Left ventricle myocardium inferior (tissue), 1 donor: ENCODE results near the gene KCNQ1. TPM values are rescaled to one million over a fixed set of nuclear protein-coding genes. Genes with fewer than 3 reads are reported as not detected.
A peak's percentile ranks its signal among the peaks of the same experiment; 100 is the strongest.

Experiments
- DNase-seq: peaks from one replicate; pipeline ENCODE4 v3.0.0-alpha.2; 2020
- H3K27ac ChIP-seq: fragments of 200-600 bp; replicated peaks from 2 replicates; pipeline ENCODE4 v1.8.0; 2021
- H3K27me3 ChIP-seq: fragments of 200-600 bp; 2 replicates; pipeline ENCODE4 v1.8.0; 2021; ENCODE audit warnings: low read depth
- H3K36me3 ChIP-seq: fragments of 200-600 bp; 2 replicates; pipeline ENCODE4 v1.8.0; 2021
- H3K4me1 ChIP-seq: fragments of 200-600 bp; 2 replicates; pipeline ENCODE4 v1.8.0; 2021
- H3K4me3 ChIP-seq: fragments of 200-600 bp; 2 replicates; pipeline ENCODE4 v1.8.0; 2021; ENCODE audit warnings: mild to moderate bottlenecking, moderate library complexity
- H3K9me3 ChIP-seq: fragments of 200-600 bp; replicated peaks from 2 replicates; pipeline ENCODE4 v1.8.0; 2021
- intact Hi-C: fragments of 100-400 bp; cut with micrococcal nuclease; formaldehyde crosslinking; loops from one replicate; pipeline ENCODE4 v1.11.0; 2022
- total RNA-seq: library from RNA; stranded (reverse); fragmentation: NEBNext Ultra II Directional; extraction: Animal tissue kit (Norgen Biotek cat#: 25700); gene quantifications from one replicate; pipeline ENCODE4 v1.2.1, GENCODE V29; 2021
- TF ChIP-seq, protein P1 (sequence below): fragments of 200-600 bp; IDR thresholded peaks from 2 replicates; pipeline ENCODE4 v1.8.0; 2021; ENCODE audit warnings: antibody characterized with exemption, mild to moderate bottlenecking, borderline replicate concordance
- donor health status: DM: no; HTN: yes; CAD: no; lungs with severe emphysema.

The KCNQ1 gene
- total RNA-seq, 1 donor from 2014 or later: 41.8 TPM

DNA sequence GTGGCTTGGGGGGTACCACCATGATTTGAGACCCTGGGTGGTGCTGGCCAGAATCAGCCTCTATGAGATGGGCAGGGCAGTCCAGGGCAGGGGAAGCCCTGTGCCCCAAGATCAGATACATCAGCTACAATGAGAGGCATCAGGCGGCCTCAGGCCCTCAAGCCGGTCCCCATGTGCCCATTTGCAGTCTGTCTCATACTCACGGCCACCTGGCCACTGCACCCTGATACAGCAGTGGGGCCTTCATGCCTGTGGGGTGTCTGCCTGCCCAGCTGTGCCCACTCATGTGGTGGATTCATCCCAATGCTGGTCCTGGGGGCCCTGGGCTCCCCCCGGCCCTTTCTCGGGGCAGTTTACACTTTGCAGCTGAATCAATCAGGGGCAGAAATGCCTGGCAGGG is 297.4 kb downstream of the KCNQ1 start:
- peak; percentile 4 for DNase-seq
- intact Hi-C loops: no loop called here
- H3K4me3 ChIP-seq: no peak overlapping the region
- H3K36me3 ChIP-seq: no peaks in the 10 kb centered on the region
- TF ChIP-seq, protein P1, sequence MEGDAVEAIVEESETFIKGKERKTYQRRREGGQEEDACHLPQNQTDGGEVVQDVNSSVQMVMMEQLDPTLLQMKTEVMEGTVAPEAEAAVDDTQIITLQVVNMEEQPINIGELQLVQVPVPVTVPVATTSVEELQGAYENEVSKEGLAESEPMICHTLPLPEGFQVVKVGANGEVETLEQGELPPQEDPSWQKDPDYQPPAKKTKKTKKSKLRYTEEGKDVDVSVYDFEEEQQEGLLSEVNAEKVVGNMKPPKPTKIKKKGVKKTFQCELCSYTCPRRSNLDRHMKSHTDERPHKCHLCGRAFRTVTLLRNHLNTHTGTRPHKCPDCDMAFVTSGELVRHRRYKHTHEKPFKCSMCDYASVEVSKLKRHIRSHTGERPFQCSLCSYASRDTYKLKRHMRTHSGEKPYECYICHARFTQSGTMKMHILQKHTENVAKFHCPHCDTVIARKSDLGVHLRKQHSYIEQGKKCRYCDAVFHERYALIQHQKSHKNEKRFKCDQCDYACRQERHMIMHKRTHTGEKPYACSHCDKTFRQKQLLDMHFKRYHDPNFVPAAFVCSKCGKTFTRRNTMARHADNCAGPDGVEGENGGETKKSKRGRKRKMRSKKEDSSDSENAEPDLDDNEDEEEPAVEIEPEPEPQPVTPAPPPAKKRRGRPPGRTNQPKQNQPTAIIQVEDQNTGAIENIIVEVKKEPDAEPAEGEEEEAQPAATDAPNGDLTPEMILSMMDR: no peak
- H3K4me1 ChIP-seq: peaks cover 24% of the 10 kb centered on the region
- H3K9me3 ChIP-seq: no peaks in the 10 kb centered on the region
- H3K27me3 ChIP-seq: no peaks in the 10 kb centered on the region
- H3K27ac ChIP-seq: no peak overlapping the region

DNA sequence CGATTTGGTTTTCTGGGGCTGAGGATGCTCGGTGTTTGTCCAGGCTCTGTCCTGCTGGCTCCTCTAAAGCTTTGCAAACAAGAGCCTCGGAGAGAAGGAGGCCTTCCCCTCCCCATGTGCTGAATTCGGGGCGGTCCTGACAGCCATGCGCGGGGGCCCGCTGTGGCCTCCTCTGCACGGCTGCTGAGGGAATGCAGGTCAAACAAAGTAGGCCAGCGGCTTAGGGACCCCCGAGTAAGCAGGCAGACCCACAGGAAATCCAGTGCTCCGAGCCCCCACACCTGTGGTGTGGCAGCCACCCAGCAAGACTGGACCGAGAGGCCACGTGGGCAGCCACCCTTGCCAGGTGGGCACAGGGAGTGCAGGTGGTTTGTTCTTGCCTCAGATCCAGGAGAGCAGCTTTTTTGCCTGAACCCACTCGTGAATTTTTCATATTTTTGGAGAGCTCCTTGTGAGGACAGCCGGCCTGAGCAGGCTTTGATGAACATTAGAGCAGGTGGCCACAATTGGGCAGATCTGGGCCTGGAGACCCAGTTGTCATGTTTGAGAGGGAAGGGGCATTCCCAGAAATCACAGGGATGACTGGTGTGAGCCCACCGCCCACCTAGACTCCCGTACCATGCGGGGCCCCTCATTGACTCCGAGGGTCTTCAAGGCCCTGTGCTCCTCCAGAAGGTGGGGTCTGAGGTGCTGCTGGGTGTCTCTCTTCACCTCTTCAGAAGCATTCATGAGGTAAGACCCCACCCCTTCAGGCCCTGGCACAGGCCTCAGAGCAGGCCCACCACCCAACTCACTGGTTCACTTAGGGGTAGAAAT is 298.0 kb downstream of the KCNQ1 start:
- Histone ChIP-seq H3K27me3 (no peaks in the 10 kb centered on the region), H3K4me1 (peaks cover 20% of the 10 kb centered on the region), H3K36me3 (no peaks in the 10 kb centered on the region), H3K27ac (no peak overlapping the region), H3K4me3 (no peak overlapping the region), H3K9me3 (no peaks in the 10 kb centered on the region)
- DNase-seq: peak; percentile 12
- intact Hi-C loops: no loop called here
- TF ChIP-seq, protein P1: no peak

DNA sequence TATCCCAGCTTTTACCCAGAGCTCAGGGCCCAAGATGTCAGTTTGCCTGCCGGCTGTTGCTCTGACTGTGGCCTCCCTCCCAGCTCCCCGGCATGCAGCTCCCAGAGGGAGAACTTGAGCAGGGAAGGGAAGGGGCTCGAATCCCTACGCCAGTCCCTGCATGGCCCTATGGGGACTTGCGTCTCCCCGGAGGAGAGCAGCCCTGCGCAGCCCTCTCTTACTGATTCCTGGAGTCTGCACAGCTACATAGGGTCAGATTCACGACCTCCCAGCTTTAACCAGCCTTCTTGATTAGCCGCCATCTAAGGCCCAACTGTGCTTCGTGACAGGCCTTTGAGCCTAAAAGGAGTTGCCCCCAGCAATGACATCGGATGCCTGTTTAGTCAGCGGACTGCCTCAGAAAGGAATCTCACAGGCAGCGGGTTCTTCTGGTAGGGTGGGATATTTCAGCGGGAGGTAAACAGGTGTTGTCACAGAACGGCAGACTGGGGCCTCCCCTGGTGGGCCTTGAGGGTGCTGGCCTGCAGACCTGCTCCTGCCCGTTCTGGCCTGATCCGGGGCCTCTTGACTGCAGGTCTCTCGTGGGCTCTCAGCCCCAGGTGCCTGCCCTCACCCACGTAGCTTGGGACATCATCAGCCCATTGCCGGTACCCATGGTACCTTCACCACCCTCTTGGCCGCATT is 298.8 kb downstream of the KCNQ1 start:
- Histone ChIP-seq H3K4me1 (peaks cover 19% of the 10 kb centered on the region), H3K27ac (no peak overlapping the region), H3K27me3 (no peaks in the 10 kb centered on the region), H3K4me3 (no peak overlapping the region), H3K36me3 (no peaks in the 10 kb centered on the region), H3K9me3 (no peaks in the 10 kb centered on the region)
- TF ChIP-seq, protein P1: no peak
- intact Hi-C loops: no loop called here
- DNase-seq: peak; percentile 10

DNA sequence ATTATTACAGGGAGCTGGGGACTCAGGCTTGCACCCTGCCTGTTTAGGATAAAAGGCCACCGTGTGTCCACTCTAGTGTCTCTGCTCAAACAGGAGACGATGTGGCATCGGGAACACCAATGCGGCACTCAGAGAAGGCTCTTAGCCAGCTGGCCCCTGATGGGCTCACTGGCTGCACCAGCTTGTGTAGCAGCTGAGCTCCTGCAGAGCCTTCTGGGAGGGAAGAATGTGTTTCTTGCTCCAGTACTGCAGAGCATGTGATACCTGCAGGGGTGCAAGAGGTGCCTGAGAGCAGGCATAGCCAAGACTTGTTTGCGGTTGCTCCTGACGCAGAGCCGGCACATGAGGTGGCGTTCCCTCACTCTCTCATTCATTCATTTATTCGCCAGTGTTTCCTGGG is 299.4 kb downstream of the KCNQ1 start:
- Histone ChIP-seq H3K4me3 (no peak overlapping the region), H3K27ac (no peak overlapping the region), H3K9me3 (no peaks in the 10 kb centered on the region), H3K36me3 (no peaks in the 10 kb centered on the region), H3K27me3 (no peaks in the 10 kb centered on the region), H3K4me1 (peaks cover 19% of the 10 kb centered on the region)
- TF ChIP-seq, protein P1: no peak
- intact Hi-C loops: no loop called here
- DNase-seq: peak; percentile 14

DNA sequence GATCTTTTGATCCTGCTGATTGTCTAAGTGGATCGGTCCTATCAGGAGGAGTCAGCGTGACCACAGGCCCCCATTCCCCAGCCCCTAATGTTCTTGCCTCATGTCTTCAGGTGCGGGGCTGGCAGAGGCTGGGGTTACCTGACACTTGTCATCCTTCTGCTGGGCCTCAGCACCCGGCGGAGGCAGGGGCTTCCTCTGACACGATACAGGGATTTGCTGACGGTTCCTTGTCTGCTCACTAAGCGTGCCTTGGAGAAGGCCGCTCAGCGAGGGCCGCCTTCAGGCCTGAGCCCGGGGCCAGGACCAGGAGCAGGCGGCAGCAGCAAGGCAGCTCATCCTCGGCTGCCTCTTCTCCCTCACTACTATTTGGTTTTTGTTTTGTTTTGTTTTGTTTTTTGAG is 300.7 kb downstream of the KCNQ1 start:
- intact Hi-C loops: no loop called here
- H3K9me3 ChIP-seq: no peaks in the 10 kb centered on the region
- no peak overlapping the region for H3K4me3 ChIP-seq
- TF ChIP-seq, protein P1: no peak
- H3K4me1 ChIP-seq: peaks cover 13% of the 10 kb centered on the region
- peak; percentile 12 for DNase-seq
- no peaks in the 10 kb centered on the region for H3K36me3 ChIP-seq
- no peaks in the 10 kb centered on the region for H3K27me3 ChIP-seq
- no peak overlapping the region for H3K27ac ChIP-seq
